SIG-M5 (cell line): ENCODE data around the gene CELF6.
"Not testable (repeated sequence)": the region's sequence is repeated elsewhere in the genome, so short reads cannot be mapped to it uniquely, and the experiment has no call there.

Experiments used
- DNase-seq: peaks from one replicate; lab custom pipeline; 2025; lab: John Stamatoyannopoulos, UW

Gene CELF6

DNA sequence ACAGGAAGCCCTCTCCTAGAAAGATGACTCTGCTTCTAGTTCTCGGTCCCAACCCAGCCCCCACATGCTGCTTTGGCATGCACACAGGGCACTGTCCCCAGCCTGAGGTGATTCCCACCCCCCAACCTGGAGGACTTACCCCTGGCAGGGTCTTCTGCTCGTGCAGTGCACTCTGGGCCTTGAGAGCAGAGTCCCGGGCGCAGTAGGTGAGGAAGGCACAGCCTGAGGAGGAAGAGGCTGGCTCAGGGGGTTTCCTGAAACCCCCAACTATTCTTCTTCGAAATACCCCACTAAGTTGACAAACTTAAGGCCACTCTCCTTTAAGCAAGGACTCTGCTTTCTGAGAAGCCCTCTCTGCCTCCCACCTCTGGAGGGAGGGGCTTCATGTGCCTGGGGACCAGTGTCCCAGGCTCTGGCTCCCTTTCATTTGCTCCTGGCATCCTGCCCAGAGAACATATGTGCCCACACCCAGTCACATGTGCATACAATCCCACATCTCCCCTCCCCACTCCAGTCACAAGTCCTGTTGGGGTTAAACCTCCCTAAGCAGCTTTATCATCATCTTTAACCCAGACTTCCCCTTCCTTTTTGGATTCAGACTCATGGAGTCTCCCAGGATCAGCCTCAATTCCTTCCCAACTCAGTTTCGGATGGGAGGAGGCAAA, 4.1 kb downstream of the CELF6 start:
- no peak for DNase-seq

GRCh38 chr15:72313881-72314280, 6.1 kb downstream of the CELF6 start:
- no peak for DNase-seq

- DNase-seq, result no peak
Measured at GRCh38 chr15:72313448-72313840, 6.5 kb downstream of the CELF6 start.

- DNase-seq, result no peak
Measured at GRCh38 chr15:72312605-72313447, 7.1 kb downstream of the CELF6 start.

- no peak for DNase-seq
Measured at GRCh38 chr15:72307026-72307425, 12.9 kb downstream of the CELF6 start.

DNA sequence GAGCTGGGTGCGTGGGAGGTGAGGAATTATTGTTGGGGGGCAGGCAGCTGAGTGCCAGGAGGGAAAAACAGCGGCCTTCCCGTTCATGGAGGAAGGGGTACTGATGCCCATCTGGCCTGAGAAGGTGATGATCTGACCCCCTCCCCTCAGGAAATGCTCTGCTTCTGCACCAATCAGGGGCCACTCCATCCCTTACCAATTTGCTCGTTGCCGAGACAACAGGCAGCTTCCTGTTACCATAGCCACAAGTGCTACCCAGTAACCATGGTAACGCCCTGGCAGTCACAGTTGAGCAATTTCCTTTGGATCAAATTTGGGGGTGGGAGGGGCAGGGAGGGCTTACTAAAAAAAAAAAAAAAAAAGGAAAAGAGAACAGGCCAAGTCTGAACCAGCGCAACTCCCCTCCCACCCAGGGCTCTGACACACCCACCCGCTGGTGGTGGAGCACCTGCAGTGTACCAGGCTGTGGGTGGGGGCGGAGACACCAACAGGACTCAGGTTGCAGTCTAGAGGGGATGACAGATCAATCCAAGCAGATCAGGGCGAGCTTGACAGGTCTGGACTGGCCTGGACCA, 13.7 kb downstream of the CELF6 start:
- peak; percentile 36 for DNase-seq

GRCh38 chr15:72304596-72304995, 15.4 kb downstream of the CELF6 start:
- no peak for DNase-seq

DNA sequence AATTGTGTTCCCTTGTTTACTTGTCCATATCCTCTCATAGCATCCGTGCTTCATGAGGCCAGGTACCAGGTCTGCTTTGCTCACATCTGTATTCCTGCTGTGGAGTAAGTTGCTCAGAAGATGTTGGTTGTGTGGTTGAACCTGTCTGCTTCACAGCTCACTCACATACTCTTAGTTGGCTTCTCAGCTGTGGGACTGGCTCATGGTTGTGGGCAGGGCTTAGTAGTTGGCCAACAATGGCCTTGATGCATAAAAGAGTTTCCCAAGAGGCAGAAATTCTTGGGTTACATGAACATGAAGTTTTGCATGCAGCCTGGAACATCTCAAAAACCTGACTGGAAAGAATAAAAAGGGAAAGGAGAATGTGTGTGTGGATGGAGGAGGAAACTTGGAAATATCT, 17.0 kb downstream of the CELF6 start:
- no peak for DNase-seq

DNA sequence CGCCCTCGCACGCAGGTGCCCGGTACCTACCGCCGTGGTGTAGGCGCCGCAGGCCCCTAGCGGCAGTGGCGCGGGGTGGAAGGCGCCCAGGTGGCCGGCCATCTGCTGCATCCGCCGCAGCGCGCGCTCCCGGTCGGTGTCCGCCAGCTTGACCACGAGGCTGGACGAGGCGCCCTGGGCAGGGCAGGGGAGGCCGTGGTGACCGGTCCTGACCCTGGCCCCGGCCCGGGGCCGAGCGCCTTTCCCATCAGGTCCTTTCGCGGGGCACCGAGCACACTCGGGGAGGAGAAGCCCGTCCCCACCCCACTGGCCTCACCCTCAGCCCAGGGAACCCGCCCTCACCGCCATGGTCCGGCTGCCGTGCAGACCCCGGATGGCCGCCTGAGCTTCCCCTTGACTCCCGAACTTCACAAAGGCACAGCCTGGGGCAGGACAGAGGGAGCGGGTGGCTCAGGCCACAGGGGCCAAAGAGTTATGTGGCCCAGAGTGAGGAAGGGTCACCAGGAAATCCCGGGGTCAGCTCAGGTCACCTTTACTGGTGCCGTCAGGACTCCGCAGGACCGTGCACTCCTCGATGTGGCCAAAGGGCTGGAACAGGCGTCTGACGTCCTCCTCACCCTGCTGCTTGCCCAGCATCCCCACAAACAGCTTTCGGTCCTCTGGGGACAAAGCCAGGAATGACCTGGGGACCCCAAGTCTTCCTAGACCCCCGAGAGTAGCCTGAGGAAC, 30.2 kb downstream of the CELF6 start:
- no peak for DNase-seq

- DNase-seq, result no peak
Measured at GRCh38 chr15:72288796-72289596, 31.0 kb downstream of the CELF6 start.

GRCh38 chr15:72285927-72286516, 33.9 kb downstream of the CELF6 start:
- no peak for DNase-seq

DNA sequence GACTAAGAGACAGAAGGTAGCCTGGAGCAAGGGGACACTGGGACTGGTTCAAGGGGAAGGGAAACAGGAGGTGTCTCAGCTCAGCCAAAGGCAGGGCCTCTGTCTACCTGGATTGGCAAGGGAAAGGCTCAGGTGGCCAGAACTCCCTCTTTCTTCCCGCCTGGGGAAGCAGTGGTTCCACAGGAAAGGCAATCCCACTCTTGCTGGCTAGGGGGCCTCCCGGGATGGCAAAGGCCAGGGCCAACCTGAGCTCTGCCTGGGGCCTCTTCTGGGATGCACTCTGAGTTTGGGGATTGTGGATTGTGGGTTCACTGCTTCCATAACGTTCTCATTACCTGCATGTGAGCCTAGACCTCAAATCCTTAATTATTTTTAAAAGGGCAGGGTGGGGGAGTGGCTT, 34.6 kb downstream of the CELF6 start:
- DNase-seq, result no peak

- DNase-seq, result no peak
Measured at GRCh38 chr15:72284781-72285180, 35.2 kb downstream of the CELF6 start.

DNA sequence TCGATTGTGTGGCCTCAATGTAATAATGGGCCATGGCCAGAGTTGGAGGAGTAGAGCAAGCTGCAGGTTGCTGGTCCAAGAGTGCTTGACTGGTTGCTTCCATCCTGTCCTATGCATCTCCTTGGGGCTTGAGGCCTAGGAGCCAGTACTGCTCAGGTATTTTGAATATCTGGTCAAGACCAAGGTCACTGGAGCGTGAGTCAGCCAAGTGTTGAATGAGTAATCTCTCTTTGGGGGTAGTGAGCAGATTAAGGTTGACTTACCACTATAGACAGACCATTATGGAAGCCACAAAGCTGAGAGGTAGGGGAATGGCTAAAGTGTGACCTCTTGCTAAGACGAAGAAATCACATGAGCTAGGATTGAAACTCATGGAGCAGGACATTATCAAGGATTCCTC, 38.2 kb downstream of the CELF6 start:
- DNase-seq, result no peak

GRCh38 chr15:72280751-72281150, 39.2 kb downstream of the CELF6 start:
- no peak for DNase-seq

DNA sequence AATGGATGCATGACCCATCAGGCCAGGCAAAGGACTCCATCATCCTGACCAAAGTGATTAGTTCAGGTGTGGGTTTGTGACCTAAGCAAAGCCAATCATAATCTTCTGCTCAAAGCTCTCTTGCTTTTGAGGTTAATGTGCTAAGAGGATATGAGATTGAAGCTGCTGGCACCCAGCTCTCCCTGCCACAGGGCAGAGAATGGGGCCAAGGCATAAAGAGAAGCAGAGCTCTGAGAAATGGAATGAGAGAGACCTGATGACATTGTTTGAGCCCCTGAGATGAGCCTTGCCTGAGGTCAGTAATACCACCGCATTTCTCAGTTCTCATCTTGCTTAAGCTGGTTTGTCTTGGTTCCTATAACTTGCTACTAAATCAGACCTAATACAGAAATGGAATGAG, 41.2 kb downstream of the CELF6 start:
- DNase-seq, result no peak

- no peak for DNase-seq
Measured at GRCh38 chr15:72276326-72276700, 43.6 kb downstream of the CELF6 start.

DNA sequence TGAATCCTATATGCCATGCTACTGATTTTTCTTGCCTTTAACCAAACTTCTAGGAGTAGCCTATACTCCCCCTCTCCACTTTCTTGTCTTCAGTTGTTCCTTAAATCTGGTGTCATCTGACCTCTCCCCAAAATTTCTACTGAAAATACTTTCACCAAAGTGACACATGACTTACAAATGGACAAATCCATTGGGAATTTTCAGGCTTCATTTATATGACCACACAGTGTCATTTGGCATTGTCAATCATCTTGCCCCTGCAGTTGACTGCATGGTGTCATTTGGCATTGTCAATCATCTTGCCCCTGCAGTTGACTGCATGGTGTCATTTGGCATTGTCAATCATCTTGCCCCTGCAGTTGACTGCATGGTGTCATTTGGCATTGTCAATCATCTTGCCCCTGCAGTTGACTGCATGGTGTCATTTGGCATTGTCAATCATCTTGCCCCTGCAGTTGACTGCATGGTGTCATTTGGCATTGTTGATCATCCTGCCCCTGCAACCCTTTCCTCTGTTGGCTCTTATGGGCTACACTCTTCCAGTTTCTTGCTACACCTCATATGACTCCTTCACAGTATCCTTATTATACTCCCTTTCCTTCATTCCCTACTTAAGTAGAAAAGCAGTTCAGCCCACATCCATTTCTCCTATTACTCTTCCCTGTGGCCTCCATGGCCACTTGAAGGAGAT, 44.2 kb downstream of the CELF6 start:
- not testable (repeated sequence) for DNase-seq

GRCh38 chr15:72272997-72273352, 47.0 kb downstream of the CELF6 start:
- DNase-seq, result no peak

DNA sequence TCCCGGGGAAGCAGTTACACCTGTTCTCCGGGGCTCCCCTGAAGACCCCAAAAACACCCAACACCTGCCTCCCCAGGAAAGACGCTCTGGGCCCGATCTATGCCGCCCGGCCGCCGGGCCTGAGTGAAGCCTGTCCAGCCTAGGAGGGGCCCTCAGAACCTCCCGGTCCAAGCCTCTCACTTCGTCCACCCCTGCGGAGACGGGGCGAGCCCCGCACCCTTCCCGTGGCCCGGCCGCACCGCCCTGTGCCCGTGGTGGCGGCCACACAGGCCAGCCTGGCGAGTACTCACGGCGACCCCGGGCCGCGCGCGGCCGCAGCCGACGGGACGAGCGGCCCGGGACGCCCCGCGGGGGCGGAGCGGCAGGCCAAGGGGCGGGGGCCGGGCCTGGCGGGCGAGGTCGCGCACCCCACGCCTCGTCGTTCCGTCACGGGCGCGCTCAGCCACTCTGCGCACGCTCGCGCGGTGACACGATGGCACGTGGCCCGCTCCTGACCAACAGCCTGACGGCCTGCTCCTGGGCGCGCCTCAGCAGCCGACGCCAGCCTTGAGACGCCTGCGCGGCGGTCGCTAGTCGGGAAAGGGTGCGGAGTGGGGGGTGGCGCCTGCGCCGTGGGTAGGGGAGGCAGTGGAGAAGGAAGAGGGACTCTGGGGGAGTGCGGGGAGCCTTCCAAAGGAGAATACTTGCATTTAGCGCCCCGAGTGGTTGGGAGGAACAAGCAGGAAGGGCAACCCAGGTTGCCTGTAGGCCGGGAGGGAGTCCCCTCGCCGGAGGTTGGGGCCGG, 47.6 kb downstream of the CELF6 start, which contains the start of gene PARP6:
Gene PARP6 (minus strand): TSS at position 342 of the 784 bp plus-strand sequence. CDS start 5,077 bp downstream, outside the sequence.
- peak; percentile 77 for DNase-seq
